ENCODE results near the gene RIGI.

The RIGI gene

DNA sequence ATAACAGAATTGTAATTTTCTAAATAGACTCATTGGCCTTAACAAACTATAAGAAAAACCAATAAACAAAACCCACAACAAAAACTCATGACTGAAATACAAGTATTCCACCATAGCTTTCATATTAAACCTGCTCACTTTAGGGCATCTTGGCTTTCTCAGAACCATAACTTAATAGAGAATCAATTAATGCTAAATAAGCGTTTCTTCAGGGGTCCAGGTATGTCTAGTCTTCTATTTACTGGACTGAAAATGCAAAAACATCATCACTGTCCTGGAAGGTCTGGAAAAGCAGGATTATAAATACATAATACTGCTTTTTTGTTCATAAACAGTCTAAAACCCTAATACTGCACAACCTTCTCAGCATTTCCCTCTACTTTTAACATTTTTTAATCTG lies 19.9 kb upstream of the RIGI start:
- TF ChIP-seq, protein P1, sequence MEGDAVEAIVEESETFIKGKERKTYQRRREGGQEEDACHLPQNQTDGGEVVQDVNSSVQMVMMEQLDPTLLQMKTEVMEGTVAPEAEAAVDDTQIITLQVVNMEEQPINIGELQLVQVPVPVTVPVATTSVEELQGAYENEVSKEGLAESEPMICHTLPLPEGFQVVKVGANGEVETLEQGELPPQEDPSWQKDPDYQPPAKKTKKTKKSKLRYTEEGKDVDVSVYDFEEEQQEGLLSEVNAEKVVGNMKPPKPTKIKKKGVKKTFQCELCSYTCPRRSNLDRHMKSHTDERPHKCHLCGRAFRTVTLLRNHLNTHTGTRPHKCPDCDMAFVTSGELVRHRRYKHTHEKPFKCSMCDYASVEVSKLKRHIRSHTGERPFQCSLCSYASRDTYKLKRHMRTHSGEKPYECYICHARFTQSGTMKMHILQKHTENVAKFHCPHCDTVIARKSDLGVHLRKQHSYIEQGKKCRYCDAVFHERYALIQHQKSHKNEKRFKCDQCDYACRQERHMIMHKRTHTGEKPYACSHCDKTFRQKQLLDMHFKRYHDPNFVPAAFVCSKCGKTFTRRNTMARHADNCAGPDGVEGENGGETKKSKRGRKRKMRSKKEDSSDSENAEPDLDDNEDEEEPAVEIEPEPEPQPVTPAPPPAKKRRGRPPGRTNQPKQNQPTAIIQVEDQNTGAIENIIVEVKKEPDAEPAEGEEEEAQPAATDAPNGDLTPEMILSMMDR (IDR thresholded peaks at IDR 0.05; ENCODE audit: low read length) = no peak
- no peak for TF ChIP-seq EZH2phosphoT487 (IDR thresholded peaks at IDR 0.05; ENCODE audit: low read length)
- TF ChIP-seq EZH2 (optimal IDR thresholded peaks at IDR 0.05; ENCODE audit: low read depth, low read length) = no peak
- peaks cover 97% of the 10 kb centered on the region for H3K79me2 ChIP-seq (ENCODE audit: low read length)
- no peak overlapping the region for H3K4me2 ChIP-seq (ENCODE audit: low read depth, low read length)

GRCh38 chr9:32543047-32543446 lies 17.1 kb upstream of the RIGI start:
- Histone ChIP-seq H3K79me2 (ENCODE audit: low read length) (peaks cover 72% of the 10 kb centered on the region), H3K36me3 (replicated peaks; ENCODE audit: insufficient read depth, low read length) (no peaks in the 10 kb centered on the region), H3K4me2 (ENCODE audit: low read depth, low read length) (no peak overlapping the region), H3K9me3 (replicated peaks; ENCODE audit: insufficient read depth, low read length) (no peaks in the 10 kb centered on the region), H4K20me1 (ENCODE audit: insufficient read depth, low read length) (0 out of 2 replicates have a peak, but pooled peaks cover 4% of the 10 kb centered on the region), H3K9me2 (replicated peaks; ENCODE audit: insufficient read depth, low read length) (no peaks in the 10 kb centered on the region), H3K9ac (ENCODE audit: low read length) (no peak overlapping the region), H3K4me3 (ENCODE audit: low read length) (no peak overlapping the region), H2AFZ (ENCODE audit: low read length) (no peak overlapping the region), H3K27me3 (replicated peaks; ENCODE audit: insufficient read depth, low read length) (no peaks in the 10 kb centered on the region), H3F3A (ENCODE audit: insufficient read depth, low read length) (no peaks in the 10 kb centered on the region), H3K27ac (ENCODE audit: low read length) (no peak overlapping the region), H3K4me1 (ENCODE audit: low read length) (no peaks in the 10 kb centered on the region)
- TF ChIP-seq EZH2 (optimal IDR thresholded peaks at IDR 0.05; ENCODE audit: low read depth, low read length) (no peak), EZH2phosphoT487 (IDR thresholded peaks at IDR 0.05; ENCODE audit: low read length) (no peak)
- TF ChIP-seq, protein P1 (IDR thresholded peaks at IDR 0.05; ENCODE audit: low read length) = no peak
- no peak for DNase-seq

More for the DNA sequence above, 19.9 kb upstream of the RIGI start:
- H2AFZ ChIP-seq (ENCODE audit: low read length) = no peak overlapping the region
- H4K20me1 ChIP-seq (ENCODE audit: insufficient read depth, low read length) = 0 out of 2 replicates have a peak, but pooled peaks cover 4% of the 10 kb centered on the region
- H3K4me3 ChIP-seq (ENCODE audit: low read length) = no peak overlapping the region
- H3F3A ChIP-seq (ENCODE audit: insufficient read depth, low read length) = no peaks in the 10 kb centered on the region
- no peaks in the 10 kb centered on the region for H3K27me3 ChIP-seq (replicated peaks; ENCODE audit: insufficient read depth, low read length)
- H3K9me2 ChIP-seq (replicated peaks; ENCODE audit: insufficient read depth, low read length) = no peaks in the 10 kb centered on the region
- no peak overlapping the region for H3K9ac ChIP-seq (ENCODE audit: low read length)
- no peaks in the 10 kb centered on the region for H3K36me3 ChIP-seq (replicated peaks; ENCODE audit: insufficient read depth, low read length)
- H3K27ac ChIP-seq (ENCODE audit: low read length) = no peak overlapping the region
- peaks cover 5% of the 10 kb centered on the region; the same call in 1 of the 2 replicates for H3K4me1 ChIP-seq (ENCODE audit: low read length)
- no peaks in the 10 kb centered on the region for H3K9me3 ChIP-seq (replicated peaks; ENCODE audit: insufficient read depth, low read length)
- no peak for DNase-seq

- no peak overlapping the region for H3K4me3 ChIP-seq (ENCODE audit: low read length)
- TF ChIP-seq, protein P1 (IDR thresholded peaks at IDR 0.05; ENCODE audit: low read length) = no peak
- TF ChIP-seq EZH2 (optimal IDR thresholded peaks at IDR 0.05; ENCODE audit: low read depth, low read length) (no peak), EZH2phosphoT487 (IDR thresholded peaks at IDR 0.05; ENCODE audit: low read length) (no peak)
- H3K4me1 ChIP-seq (ENCODE audit: low read length) = no peaks in the 10 kb centered on the region
- no peak for DNase-seq
- H3K9me2 ChIP-seq (replicated peaks; ENCODE audit: insufficient read depth, low read length) = no peaks in the 10 kb centered on the region
- H3K79me2 ChIP-seq (ENCODE audit: low read length) = no peaks in the 10 kb centered on the region
- no peaks in the 10 kb centered on the region for H4K20me1 ChIP-seq (ENCODE audit: insufficient read depth, low read length)
- no peaks in the 10 kb centered on the region for H3K9me3 ChIP-seq (replicated peaks; ENCODE audit: insufficient read depth, low read length)
- no peak overlapping the region for H3K27ac ChIP-seq (ENCODE audit: low read length)
- no peak overlapping the region for H3K9ac ChIP-seq (ENCODE audit: low read length)
- H3K4me2 ChIP-seq (ENCODE audit: low read depth, low read length) = no peak overlapping the region
- H3K36me3 ChIP-seq (replicated peaks; ENCODE audit: insufficient read depth, low read length) = no peaks in the 10 kb centered on the region
- no peaks in the 10 kb centered on the region for H3K27me3 ChIP-seq (replicated peaks; ENCODE audit: insufficient read depth, low read length)
- H3F3A ChIP-seq (ENCODE audit: insufficient read depth, low read length) = no peaks in the 10 kb centered on the region
- H2AFZ ChIP-seq (ENCODE audit: low read length) = no peak overlapping the region
Observed at GRCh38 chr9:32533816-32534215, 7.8 kb upstream of the RIGI start.

Measured in MM.1S (cell line).